HG02610 (cell line): ENCODE data around the gene KRT79.

Experiments
- ATAC-seq: cut with Tn5 transposase; IDR thresholded peaks from one replicate; pipeline ENCODE4 v1.9.1; 2021; ENCODE audit warnings: mild to moderate bottlenecking, moderate library complexity; ENCODE audit not compliant: unreplicated experiment

Gene KRT79

GRCh38 chr12:52820521-52820920 is 13.6 kb downstream of the KRT79 start:
- ATAC-seq, result no peak

- ATAC-seq, result no peak
Observed at GRCh38 chr12:52819731-52820510, 14.2 kb downstream of the KRT79 start.

GRCh38 chr12:52818887-52819420 is 15.2 kb downstream of the KRT79 start:
- no peak for ATAC-seq

- ATAC-seq, result no peak
Observed at GRCh38 chr12:52818388-52818787, 15.7 kb downstream of the KRT79 start.

GRCh38 chr12:52817699-52818238 is 16.3 kb downstream of the KRT79 start:
- ATAC-seq, result no peak

- no peak for ATAC-seq
Observed at GRCh38 chr12:52817003-52817698, 17.0 kb downstream of the KRT79 start.

GRCh38 chr12:52815676-52816588 is 18.2 kb downstream of the KRT79 start:
- no peak for ATAC-seq

GRCh38 chr12:52815161-52815560 is 18.9 kb downstream of the KRT79 start:
- no peak for ATAC-seq

GRCh38 chr12:52814710-52815155 is 19.4 kb downstream of the KRT79 start:
- ATAC-seq, result no peak

- ATAC-seq, result no peak
Observed at GRCh38 chr12:52813885-52814709, 20.0 kb downstream of the KRT79 start, which contains the start of gene KRT4. Gene KRT4 (minus strand): TSS chr12:52814116. CDS start chr12:52814058, 58 bp downstream.

- no peak for ATAC-seq
Observed at GRCh38 chr12:52813203-52813819, 20.8 kb downstream of the KRT79 start.

- ATAC-seq, result no peak
Observed at GRCh38 chr12:52812749-52813148, 21.4 kb downstream of the KRT79 start.

GRCh38 chr12:52812073-52812400 is 22.1 kb downstream of the KRT79 start:
- ATAC-seq, result no peak

- no peak for ATAC-seq
Observed at GRCh38 chr12:52811191-52812072, 22.7 kb downstream of the KRT79 start.

GRCh38 chr12:52810554-52810953 is 23.6 kb downstream of the KRT79 start:
- ATAC-seq, result no peak

- no peak for ATAC-seq
Observed at GRCh38 chr12:52809166-52809565, 24.9 kb downstream of the KRT79 start.

GRCh38 chr12:52808573-52809160 is 25.4 kb downstream of the KRT79 start:
- no peak for ATAC-seq
